ENCODE data around the gene S1PR3.

S1PR3 gene

DNA sequence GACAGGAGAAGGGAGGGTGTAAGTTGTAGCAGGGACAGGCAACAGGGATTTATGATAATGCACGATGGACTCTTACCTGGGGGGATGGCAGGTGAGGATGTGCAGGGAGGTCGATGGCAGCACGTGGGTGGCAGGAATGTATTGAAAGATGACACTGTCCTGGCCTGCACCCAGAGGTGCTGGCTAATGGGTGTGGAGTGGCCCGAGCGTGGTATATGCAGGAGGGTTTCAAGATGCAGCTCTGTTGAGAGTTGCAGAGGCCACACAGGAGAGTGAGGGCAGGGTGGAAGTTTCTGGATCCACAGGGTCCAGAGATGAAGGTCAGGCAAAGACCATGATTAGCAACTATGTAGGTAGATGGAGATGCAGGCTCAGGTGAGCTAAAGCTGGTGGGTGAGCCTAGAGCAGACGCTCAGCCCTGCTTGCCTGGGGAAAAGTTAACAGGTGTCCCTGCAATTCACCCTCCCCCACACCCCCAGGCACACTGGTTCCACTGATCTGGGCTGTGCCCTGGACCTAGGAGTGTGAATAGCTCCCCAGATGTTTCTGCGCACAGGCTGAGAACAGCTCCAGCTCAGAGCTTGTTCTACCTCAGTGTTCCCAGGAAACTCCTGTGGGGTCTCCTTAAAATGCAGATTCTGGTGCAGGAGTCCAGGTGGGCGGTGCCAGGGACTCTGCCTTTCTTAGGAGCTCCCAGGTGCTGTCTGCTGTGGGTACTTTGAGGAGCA lies 21.5 kb upstream of the S1PR3 start:
- DNase-seq (ENCODE audit: low read depth) = no peak

DNA sequence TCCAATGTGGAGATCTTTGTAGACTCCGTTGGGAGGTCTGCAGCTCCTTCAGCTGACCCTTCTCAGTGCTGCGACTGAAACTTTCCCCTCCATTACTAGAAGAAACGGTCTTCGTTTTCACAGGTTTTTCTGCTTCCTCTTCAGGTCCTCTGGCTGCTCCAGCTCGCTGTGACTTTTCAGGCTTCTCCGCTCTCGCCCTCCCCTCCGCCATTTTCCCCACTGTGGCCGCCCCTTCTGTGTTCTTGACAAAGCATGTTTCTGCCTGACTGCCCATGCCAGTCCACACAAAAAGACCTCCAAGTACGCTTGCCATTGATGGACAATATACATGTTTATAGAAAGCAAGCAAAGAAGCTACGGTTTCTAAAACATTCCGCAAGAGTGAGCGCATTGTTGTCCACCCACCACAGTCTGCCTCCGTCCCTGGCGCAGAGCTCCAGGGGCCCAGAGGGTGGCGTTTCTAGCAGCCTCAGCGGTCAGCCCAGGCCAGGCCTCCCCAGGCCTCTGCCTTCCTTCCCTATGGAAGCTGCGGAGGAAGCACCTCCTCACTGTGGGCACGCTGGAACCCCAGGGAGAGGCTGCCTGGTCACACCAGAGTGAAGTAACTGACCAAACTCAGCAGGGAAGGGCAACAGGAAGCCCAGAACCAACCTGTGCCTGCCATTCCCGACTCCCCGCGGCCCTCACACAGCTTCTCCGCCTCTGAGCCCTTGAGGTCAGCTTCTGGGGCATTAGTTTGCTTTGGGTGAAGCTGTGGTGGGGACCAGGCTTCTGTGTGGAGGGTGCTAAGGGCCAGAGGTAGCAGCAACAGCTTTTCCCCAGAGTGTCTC lies 19.9 kb upstream of the S1PR3 start:
- no peak for DNase-seq (ENCODE audit: low read depth)

DNA sequence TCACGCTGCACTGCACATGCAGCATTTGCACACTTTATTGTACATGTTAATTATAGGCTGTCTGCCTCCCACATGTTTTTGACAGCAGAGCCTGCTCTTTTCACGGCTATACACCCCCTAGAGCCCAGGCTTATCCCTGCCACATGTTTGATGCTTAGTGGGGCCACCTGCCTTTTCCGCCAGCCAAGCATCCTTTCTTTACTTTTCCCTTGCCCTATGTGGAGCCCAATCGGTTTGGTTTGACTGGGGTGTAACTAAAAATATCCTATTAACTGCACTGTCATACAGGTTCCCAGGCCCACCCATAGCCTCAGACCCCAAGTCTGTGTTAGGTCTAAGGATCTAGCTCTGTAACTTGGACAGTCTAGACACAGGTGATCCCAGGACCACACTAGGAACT lies 18.9 kb upstream of the S1PR3 start:
- DNase-seq (ENCODE audit: low read depth) = no peak

DNA sequence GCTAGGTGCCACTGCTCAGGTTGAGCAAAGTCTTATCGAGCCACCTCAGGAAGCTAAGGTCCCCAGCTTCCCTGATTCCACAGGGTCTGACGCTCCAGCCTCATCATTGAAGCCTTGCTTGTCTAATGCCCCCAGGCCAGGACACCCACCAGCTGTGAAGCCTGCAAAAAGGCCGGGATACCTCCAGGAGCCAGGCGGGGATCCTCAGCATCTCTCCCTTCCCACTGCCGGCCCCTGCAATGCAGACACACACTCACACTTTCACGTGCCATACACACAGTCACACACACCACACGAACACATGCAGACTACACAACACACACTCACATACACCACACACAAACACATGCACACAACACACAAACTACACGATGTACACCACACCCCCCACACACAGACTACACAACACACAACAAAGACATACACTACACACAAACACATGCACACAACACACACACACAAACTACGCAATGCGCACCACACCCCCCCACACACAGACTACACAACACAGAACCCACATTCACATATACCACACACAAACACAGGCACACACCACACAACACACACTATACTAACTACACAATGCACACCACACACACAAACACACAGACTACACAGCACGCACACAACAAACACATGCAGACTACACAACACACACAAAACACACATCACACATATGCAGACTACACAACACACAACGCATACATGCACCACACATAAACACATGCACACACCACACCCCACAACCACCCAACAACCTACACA lies 17.8 kb upstream of the S1PR3 start:
- no peak for DNase-seq (ENCODE audit: low read depth)

DNA sequence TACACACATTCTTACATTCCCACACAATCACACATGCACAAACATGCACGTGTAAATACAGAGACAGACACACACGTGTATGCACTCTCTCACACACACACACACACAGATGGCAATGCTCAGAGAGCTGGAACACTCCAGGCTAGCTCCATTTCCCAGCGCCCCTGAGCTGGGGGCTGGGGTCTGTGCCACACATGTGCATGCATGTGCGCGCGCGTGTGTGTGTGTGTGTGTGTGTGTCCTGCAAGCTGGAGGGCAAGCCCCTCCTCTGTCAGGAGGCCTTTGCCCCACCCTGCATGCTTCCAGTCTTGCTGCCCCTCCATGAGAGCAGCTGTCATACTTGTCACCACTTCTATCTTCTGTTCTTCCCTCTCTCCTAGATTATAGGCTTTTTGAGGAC lies 16.6 kb upstream of the S1PR3 start:
- DNase-seq (ENCODE audit: low read depth) = no peak

DNA sequence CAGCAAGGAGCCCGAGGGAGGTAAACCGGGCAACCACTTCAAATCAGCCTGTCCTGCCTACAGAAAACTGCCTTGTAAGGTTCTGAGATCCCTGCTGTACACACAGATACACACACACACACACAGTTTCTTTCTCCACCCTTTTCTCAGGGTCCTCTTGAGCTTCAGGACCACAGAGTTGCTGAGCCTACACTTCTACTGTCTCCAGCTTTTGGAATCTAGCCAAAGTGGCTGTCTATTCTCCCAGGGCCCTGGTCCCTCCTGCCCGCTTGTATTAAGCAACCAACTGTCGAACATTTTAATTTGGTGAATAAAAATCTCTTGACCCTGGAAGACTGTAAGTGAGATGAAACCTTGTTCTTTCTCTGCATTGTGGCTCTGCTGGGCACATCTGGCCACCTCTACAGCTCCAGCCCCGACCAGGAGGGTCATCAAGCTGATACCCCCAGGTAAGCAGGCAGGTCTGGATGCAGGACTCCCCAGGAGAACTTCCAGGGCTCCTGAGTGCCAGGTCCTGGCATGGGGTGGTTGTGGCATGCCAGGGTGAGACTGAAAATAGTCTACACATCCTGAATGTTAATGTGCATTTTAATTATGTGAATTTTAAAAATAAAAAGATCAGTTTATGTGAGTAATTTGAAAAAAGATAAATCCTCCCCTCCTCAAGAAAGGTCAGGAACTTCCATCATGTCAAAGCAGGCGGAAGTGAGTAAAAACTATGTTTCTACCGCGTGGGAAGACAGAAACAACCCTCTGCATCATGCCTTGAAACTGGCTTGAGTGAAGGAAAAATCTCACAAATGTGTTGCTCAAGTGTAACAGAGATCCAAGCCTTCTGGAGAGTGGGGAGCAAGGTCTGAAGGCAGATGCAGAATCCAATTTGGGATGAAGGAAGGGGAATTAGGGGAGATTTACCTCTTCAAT lies 15.0 kb upstream of the S1PR3 start:
- no peak for DNase-seq (ENCODE audit: low read depth)

DNA sequence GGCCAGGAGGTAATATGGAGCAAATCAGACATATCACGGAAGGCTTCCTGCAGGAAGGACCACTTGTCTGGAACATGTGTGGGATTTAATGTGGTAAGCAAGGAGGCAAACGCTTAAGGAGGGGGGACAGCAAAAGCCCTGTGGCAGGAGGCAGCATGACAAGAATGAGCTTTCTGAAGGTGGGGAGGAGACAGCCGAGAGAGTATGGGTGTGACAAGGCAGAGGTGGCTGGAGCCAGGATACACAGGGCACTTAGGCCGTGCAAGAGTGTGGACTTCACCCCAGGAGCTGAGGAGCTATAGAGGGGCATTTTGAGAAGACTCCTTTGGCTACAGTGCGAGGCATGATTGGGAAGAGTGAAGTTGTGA lies 14.4 kb upstream of the S1PR3 start:
- DNase-seq (ENCODE audit: low read depth) = no peak

DNA sequence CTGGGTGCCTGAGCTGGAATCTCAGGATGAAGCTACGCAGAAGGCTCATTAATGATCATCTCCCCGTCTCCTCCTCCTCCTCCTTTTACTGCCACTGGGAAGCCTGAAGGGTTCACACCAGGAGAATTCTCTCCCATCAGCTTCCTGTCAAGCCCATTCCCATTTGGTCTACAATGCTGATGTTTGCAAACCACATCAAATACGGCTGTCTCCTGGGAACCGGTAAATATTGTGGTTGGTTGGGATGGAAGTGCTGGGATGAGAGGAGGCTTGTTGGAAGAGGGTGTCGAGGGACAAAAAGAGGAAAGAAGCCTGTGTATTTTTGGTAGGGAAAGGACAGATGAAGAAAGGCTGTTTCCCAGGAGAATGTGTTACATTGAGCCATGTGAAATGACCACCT lies 13.2 kb upstream of the S1PR3 start:
- no peak for DNase-seq (ENCODE audit: low read depth)

DNA sequence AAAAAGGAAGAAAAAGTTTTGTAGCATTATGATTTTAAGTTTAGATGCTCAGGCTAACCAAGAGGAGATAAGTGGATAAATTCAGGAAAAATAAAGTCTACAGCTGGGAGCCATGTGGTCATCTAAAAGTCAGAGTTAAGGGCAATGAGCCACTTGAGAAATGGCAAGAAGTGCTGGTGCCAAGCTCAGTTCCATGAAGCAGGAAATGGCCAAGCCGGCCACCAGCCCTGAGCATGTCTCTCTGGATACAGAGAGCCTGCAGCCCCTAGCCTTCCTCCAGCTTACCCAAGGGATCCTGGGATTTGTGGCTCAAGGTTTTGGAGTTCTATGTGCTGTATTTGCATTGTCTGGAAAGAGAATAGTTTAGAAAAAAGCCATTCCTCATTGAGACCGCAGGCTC lies 12.2 kb upstream of the S1PR3 start:
- DNase-seq (ENCODE audit: low read depth) = no peak

DNA sequence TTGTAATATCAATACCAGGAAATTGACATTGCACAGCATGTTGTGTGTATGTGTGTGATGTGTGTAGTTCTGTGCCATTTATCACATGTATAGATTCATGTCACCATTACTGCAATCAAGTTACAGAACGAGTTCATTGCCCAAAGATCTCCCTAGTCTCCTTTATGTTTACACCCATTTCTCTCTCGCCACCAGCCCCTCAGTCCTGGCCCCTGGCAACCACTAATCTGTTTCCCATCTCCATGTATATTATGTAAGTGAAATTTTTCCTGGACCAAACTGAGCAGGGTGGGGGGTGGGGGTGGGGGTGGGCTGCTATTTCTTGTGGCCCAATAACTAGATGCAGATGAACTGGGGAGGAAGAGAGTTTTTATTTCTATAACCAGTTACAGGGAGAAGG lies 11.5 kb upstream of the S1PR3 start:
- DNase-seq (ENCODE audit: low read depth) = no peak

DNA sequence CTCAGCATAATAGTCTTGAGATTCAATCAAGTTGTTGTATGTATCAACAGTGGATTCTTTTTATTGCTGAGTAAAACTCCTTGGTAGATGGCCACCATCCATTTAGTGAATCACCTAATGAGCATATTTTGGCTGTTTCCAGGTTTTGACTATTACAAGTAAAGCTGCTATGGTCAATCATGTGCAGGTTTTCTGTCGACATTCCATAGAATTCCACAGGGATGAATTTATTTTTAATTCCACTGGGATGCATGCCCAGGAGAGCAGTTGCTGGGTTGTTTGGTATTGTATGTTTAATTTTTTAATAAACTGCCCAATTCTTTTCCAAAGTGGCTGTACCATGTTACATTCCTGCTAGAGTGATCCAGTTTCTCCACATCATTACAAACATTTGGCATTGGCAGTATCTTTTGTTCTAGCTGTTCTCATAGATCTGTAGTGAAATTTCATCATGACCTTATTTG lies 10.5 kb upstream of the S1PR3 start:
- DNase-seq (ENCODE audit: low read depth) = no peak

DNA sequence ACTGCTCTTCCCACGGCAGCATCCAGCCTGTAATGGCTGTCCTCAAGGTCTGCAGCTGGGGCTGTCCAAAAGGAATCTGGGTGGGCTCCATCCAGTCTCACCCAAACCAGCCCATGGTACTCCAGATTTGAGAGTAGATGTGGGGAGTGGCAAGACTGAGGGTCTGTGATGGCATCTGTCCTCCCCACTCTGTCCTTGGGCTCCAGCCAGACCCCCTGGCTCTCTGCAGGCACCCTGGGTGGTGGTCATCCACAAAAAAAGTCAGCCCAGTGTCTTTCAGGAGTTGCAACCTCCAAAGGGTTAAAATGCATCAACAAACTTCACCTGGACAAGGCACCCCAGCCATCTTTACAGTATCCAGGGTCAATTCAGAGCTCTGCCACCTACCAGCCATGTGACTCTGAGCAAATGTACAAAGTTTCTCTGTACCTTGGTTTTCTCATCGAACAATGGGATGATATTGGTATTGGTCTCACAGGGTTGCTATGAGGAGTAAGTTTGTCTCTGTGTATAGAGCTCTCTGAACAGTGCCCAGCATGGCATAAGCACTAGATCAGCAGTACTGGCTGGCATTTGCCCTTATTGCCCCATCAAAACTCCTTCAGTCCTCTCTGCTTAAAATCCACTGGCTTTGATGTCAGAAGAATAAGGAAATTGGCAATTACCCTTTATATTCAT lies 7.3 kb upstream of the S1PR3 start:
- DNase-seq (ENCODE audit: low read depth) = no peak

DNA sequence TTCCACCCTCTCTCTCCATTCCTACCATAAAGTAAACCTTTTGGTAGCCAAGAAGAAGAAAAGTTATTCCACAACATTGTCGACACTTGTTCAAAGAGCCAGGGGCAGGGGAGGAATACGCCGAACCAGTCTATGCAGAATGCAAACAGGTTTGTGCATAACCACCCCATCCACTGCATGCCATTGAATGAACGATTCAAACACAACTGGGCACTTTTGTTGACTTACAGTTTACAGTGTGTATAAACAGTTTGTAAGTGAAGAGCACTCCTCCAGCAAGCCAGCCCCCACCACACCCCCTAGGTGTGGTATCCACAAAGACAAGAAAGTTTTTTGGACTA lies 6.8 kb upstream of the S1PR3 start:
- no peak for DNase-seq (ENCODE audit: low read depth)

DNA sequence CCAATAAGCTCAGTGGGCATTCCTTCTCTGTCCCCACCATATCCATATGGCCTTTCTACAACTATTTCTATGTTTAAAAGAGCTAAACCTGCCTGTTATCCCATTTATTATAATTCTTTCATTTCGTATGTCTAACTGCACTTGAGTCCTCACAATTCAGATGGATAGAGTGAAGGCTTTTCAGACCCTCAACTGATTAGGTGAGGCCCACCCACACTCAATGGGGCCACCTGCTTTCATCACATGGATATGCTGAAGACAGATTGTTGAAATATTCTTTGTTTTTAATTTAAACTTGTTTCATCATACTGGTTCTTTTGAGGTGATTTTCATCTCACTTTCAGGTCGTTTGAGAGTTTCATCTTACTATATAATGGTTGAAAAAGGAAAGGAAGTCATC lies 5.7 kb upstream of the S1PR3 start:
- DNase-seq (ENCODE audit: low read depth) = no peak

DNA sequence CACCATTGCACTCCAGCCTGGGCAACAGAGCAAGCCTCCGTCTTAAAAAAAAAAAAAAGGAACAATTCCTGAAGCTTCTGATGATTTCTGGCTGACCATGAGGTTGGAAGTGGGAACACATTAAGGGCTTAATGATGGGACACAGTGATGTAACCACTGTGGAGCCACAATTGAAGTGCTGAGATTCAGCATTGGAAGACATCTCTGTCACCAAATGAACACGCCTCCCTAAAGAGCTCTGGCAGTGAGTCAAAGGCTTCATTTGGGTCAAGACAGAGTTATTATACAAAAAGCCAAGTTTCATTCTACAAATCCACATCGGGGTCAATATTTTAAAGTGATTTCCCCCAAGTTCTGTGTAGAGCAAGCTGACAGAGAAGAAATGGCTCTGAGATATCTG lies 4.5 kb upstream of the S1PR3 start:
- DNase-seq (ENCODE audit: low read depth) = no peak

DNA sequence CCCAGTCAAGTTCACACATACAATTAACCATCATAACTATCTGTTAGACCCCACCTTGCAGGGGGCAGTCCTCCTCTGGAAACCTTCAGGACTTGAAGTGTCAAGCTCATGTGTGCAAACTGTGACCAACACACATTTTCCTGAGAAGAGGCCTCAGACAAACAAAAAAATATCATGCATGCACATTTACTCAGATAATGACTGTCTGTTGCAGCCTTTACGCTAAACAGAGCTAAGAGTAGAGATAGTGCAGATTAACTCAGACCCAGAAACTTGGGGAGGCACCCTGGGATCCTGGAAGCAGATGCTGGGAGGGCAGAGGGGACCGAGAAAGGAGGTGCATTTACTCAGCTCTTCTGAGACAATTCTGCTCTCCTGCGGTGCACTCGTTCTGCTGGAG lies 3.6 kb upstream of the S1PR3 start:
- DNase-seq (ENCODE audit: low read depth) = no peak

DNA sequence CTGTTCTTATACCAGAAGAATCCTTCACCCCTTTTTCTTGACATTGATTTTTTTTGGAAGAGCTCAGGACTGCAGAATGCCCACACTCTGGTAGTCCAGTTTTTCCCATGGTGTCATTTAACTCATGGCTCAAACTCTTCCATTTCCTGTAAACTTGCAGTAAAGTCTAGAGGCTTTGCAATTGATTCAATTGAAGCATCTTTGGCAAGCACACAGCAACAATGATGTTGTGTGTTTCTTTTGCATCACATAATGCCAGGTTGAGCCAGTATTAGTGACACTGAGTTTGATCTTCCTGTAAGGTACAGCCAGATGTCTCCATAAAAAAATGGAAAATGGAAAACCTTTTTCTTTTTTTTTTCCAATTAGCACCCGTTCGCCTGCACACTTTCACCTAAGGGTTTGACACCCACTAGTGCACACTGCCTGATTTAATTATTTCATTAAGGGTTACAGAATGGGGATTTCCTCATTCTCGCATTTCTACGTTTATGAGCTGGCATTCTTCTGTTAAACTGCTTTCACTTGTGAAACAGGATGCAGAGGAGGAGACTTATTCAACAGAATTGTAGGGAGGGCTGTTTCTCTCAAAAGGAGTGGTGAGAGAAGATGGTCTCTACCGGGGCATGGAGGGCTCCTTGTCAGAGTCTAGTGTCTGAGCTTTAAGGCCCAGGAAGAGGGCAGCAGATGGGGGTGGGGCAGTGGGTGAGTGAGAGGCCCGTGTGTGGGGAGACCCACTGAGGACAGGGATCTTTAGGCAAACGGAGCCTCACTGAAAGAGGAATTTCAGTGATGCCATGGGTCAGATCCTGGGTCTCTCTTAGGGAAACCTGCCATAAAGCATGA lies 2.2 kb upstream of the S1PR3 start:
- DNase-seq (ENCODE audit: low read depth) = peak; percentile 88

DNA sequence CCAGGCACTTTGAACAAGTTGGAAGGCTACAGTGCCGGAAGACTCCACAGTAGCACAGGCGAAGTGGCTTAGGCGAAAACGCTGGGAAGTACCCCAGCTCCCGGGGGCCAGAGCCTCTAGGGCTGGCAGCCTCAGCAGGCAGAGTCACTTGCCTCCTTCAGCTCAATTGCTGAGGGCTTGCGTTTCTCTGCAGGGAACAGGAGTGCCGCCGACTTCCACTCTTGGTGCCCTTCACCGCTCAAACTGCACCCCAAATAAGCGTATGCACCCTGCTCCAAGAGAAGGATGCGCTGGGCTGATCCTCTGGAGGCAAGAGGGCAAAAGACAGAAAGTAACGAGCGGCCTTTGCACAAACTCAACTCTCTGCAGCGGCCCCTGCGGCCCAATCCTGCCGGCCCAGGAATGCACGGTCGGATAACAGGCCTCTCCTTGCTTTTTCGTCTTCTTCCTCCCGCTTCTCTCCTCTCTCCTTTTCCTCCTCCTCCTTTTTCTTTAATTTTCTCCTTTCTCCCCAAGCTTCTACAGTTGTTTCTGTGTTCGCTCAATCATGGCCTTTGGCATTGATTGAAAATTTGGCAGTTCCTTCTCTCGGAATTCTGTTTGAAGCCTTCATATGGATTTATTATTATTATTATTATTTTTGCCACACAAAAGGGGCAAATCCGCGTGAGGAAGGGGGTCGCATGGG lies 1.1 kb upstream of the S1PR3 start:
- DNase-seq (ENCODE audit: low read depth) = no peak

DNA sequence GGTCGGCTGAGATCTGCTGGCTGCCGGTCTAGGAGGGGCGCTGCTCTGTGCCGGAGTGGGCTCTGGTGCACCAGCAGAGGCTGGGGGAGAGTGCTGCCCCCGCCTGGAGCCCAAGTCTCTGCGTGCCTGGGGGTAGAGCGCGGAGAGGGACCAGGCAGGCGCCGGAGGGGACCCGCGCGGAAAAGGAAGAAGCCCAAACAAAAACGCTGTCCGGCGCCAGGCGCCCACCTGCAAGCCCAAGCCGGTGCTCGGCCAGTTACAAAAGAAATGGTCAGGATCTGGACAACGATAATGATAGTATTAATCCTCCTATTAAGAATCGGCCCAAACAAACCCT lies 571 bp upstream of the S1PR3 start:
- no peak for DNase-seq (ENCODE audit: low read depth)

DNA sequence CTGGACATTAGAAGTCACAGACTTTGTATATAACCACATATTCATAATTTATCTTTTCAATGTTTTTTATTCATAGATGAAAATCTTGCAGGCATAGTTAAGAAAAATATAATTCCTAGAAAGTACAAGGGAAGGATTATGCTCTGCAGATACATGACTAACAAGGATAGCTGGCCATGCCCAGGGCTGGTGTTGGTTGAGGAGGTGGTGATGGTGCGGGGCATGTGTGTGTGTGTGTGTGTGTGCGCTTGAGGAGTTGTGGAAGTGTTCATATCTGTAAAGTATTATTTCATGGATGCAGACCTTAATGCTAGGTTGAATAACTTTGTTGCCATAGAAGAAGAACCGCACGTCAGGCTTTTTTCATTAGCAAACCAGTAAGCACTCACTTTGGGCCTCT lies 1.3 kb downstream of the S1PR3 start:
- peak; percentile 57 for DNase-seq (ENCODE audit: low read depth)
